Measurements from ENCODE around the gene RFT1. TPM values are rescaled to one million over a fixed set of nuclear protein-coding genes. Genes with fewer than 3 reads are reported as not detected.

The RFT1 gene
- total and polyA plus RNA-seq, 2 of the 13 experiments (the other 11 are each of a cell fraction or from before 2014, with no cell fraction given): 23.2 to 37.0 TPM

DNA sequence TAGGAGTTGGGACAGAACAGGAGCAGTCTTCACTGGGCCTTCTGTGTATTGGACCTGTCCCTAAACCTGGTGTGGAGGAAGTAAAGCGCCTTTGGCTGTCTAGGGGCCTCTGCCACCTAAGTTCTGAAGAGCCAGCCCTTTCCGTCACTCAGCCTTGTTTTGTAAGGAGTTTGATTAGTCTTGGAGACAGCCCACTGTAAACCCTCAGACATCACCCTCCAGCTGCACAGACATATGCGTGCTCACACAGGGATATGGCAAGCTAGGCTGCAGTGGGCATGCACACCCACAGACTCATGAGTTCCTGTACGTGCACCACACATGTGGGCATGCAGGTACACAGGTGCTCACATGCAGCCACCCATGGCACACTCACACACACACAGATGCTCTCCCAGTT lies 36.0 kb upstream of the RFT1 start (continued):
- TF ChIP-seq IRF2 (CRISPR knock-in tag; IDR thresholded peaks at IDR 0.05) (no peak), EZH2 (conservative IDR thresholded peaks at IDR 0.05; ENCODE audit: low read depth, low read length) (no peak), SMAD3 (CRISPR knock-in tag; IDR thresholded peaks at IDR 0.05) (no peak)
- TF ChIP-seq, protein P1, sequence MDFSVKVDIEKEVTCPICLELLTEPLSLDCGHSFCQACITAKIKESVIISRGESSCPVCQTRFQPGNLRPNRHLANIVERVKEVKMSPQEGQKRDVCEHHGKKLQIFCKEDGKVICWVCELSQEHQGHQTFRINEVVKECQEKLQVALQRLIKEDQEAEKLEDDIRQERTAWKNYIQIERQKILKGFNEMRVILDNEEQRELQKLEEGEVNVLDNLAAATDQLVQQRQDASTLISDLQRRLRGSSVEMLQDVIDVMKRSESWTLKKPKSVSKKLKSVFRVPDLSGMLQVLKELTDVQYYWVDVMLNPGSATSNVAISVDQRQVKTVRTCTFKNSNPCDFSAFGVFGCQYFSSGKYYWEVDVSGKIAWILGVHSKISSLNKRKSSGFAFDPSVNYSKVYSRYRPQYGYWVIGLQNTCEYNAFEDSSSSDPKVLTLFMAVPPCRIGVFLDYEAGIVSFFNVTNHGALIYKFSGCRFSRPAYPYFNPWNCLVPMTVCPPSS (IDR thresholded peaks at IDR 0.05): no peak
- TF ChIP-seq, protein P2, sequence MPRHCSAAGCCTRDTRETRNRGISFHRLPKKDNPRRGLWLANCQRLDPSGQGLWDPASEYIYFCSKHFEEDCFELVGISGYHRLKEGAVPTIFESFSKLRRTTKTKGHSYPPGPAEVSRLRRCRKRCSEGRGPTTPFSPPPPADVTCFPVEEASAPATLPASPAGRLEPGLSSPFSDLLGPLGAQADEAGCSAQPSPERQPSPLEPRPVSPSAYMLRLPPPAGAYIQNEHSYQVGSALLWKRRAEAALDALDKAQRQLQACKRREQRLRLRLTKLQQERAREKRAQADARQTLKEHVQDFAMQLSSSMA (CRISPR knock-in tag; IDR thresholded peaks at IDR 0.05): no peak

DNA sequence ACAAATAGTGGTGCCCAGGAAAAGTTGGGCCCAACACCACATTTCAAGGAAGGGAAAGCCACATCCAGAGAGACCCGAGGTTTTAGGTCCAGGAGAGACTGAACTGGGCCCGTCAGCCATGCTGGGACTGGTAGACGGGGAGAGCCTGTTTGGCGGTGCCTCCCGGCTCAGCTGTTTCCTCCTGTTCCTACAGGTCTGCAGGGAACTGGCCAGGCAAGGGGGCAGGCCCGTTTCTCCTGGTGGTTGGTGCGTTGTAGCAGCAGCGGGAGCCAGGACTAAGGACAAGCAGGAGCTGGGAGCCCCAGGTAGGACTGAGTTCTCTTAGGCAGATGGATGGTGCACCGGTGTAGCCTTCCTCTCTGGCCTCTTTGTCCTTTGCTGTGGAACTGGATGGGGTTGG lies 34.7 kb upstream of the RFT1 start:
- ChIA-PET CTCF (ENCODE audit: low intra/inter-chr PET ratio, low total read pairs) (no interaction called here), POLR2A (interaction anchor here (0.6 to 1.8 kb wide), 2 partner anchors 15 to 33 kb away, joined by 3 to 5 read pairs; no protein-coding TSS in a partner anchor)
- ATAC-seq: no peak
- in situ Hi-C loops (cut with HindIII; ENCODE audit: extremely low pct_ligation_motif_present, low pct_unique_long_range_greater_than_20kb) (no loop called here), intact Hi-C loops (cut with micrococcal nuclease; ENCODE audit: unreplicated experiment) (no loop called here)
- H3K79me2 ChIP-seq (ENCODE audit: insufficient read depth, low read length): peaks cover 19% of the 10 kb centered on the region
- FAIRE-seq: no peak
- no peak overlapping the region for H3K27ac ChIP-seq (ENCODE audit: extremely low read length, insufficient read depth, low read length)
- H3K4me1 ChIP-seq (ENCODE audit: insufficient read depth, low read length): peaks cover 66% of the 10 kb centered on the region
- H2AFZ ChIP-seq (ENCODE audit: low read length): no peak overlapping the region
- H3K36me3 ChIP-seq (replicated peaks in 1 of 2; ENCODE audit: control insufficient read depth in 1 of 2, insufficient read depth in 2 of 2, low read length in 2 of 2): peaks cover 4 to 6% of the 10 kb centered on the region in 2 experiments; a peak in 2 of 5 replicates
- no peaks in the 10 kb centered on the region for H3K27me3 ChIP-seq (ENCODE audit: control insufficient read depth in 1 of 2, insufficient read depth in 2 of 2, low read length in 2 of 2)
- DNase-seq (ENCODE audit: low spot score): no peak
- no peak overlapping the region for H3K4me3 ChIP-seq (replicated peaks in 1 of 3; ENCODE audit: insufficient read depth in 1 of 3, low read depth in 2 of 3, low read length in 3 of 3)
- 87% methylated on average over 3 of the region's 9 CpGs for WGBS (ENCODE audit: low lambda C conversion rate)
- H4K20me1 ChIP-seq (ENCODE audit: insufficient read depth, low read length): peaks cover 3% of the 10 kb centered on the region
- no TSS peak for BruUV-seq (replicated peaks)
- H3K9me3 ChIP-seq (ENCODE audit: low read length): no peaks in the 10 kb centered on the region
- H3K4me2 ChIP-seq (ENCODE audit: low read depth, low read length): no peak overlapping the region
- H3K9ac ChIP-seq (ENCODE audit: insufficient read depth, low read depth, low read length): no peak overlapping the region
- TF ChIP-seq, protein P3, sequence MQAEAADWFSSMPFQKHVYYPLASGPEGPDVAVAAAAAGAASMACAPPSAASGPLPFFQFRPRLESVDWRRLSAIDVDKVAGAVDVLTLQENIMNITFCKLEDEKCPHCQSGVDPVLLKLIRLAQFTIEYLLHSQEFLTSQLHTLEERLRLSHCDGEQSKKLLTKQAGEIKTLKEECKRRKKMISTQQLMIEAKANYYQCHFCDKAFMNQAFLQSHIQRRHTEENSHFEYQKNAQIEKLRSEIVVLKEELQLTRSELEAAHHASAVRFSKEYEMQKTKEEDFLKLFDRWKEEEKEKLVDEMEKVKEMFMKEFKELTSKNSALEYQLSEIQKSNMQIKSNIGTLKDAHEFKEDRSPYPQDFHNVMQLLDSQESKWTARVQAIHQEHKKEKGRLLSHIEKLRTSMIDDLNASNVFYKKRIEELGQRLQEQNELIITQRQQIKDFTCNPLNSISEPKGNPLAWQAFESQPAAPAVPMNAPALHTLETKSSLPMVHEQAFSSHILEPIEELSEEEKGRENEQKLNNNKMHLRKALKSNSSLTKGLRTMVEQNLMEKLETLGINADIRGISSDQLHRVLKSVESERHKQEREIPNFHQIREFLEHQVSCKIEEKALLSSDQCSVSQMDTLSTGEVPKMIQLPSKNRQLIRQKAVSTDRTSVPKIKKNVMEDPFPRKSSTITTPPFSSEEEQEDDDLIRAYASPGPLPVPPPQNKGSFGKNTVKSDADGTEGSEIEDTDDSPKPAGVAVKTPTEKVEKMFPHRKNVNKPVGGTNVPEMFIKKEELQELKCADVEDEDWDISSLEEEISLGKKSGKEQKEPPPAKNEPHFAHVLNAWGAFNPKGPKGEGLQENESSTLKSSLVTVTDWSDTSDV (CRISPR knock-in tag; IDR thresholded peaks at IDR 0.05): no peak
- TF ChIP-seq MXI1 (IDR thresholded peaks at IDR 0.05; ENCODE audit: borderline replicate concordance, low read depth, low read length) (no peak), SSRP1 (CRISPR knock-in tag; IDR thresholded peaks at IDR 0.05) (no peak), SIN3A (IDR thresholded peaks at IDR 0.05; ENCODE audit: borderline replicate concordance, low read depth, low read length) (no peak)
- TF ChIP-seq, protein P4, sequence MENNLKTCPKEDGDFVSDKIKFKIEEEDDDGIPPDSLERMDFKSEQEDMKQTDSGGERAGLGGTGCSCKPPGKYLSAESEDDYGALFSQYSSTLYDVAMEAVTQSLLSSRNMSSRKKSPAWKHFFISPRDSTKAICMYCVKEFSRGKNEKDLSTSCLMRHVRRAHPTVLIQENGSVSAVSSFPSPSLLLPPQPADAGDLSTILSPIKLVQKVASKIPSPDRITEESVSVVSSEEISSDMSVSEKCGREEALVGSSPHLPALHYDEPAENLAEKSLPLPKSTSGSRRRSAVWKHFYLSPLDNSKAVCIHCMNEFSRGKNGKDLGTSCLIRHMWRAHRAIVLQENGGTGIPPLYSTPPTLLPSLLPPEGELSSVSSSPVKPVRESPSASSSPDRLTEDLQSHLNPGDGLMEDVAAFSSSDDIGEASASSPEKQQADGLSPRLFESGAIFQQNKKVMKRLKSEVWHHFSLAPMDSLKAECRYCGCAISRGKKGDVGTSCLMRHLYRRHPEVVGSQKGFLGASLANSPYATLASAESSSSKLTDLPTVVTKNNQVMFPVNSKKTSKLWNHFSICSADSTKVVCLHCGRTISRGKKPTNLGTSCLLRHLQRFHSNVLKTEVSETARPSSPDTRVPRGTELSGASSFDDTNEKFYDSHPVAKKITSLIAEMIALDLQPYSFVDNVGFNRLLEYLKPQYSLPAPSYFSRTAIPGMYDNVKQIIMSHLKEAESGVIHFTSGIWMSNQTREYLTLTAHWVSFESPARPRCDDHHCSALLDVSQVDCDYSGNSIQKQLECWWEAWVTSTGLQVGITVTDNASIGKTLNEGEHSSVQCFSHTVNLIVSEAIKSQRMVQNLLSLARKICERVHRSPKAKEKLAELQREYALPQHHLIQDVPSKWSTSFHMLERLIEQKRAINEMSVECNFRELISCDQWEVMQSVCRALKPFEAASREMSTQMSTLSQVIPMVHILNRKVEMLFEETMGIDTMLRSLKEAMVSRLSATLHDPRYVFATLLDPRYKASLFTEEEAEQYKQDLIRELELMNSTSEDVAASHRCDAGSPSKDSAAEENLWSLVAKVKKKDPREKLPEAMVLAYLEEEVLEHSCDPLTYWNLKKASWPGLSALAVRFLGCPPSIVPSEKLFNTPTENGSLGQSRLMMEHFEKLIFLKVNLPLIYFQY (CRISPR knock-in tag; IDR thresholded peaks at IDR 0.05; ENCODE audit: borderline replicate concordance): no peak
- TF ChIP-seq, protein P5, sequence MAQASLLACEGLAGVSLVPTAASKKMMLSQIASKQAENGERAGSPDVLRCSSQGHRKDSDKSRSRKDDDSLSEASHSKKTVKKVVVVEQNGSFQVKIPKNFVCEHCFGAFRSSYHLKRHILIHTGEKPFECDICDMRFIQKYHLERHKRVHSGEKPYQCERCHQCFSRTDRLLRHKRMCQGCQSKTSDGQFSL (CRISPR knock-in tag; IDR thresholded peaks at IDR 0.05): no peak
- TF ChIP-seq, protein P6, sequence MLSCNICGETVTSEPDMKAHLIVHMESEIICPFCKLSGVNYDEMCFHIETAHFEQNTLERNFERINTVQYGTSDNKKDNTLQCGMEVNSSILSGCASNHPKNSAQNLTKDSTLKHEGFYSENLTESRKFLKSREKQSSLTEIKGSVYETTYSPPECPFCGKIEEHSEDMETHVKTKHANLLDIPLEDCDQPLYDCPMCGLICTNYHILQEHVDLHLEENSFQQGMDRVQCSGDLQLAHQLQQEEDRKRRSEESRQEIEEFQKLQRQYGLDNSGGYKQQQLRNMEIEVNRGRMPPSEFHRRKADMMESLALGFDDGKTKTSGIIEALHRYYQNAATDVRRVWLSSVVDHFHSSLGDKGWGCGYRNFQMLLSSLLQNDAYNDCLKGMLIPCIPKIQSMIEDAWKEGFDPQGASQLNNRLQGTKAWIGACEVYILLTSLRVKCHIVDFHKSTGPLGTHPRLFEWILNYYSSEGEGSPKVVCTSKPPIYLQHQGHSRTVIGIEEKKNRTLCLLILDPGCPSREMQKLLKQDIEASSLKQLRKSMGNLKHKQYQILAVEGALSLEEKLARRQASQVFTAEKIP (CRISPR knock-in tag; IDR thresholded peaks at IDR 0.05; ENCODE audit: borderline replicate concordance): no peak
